ENCODE data around the gene SLC6A11.

DNA sequence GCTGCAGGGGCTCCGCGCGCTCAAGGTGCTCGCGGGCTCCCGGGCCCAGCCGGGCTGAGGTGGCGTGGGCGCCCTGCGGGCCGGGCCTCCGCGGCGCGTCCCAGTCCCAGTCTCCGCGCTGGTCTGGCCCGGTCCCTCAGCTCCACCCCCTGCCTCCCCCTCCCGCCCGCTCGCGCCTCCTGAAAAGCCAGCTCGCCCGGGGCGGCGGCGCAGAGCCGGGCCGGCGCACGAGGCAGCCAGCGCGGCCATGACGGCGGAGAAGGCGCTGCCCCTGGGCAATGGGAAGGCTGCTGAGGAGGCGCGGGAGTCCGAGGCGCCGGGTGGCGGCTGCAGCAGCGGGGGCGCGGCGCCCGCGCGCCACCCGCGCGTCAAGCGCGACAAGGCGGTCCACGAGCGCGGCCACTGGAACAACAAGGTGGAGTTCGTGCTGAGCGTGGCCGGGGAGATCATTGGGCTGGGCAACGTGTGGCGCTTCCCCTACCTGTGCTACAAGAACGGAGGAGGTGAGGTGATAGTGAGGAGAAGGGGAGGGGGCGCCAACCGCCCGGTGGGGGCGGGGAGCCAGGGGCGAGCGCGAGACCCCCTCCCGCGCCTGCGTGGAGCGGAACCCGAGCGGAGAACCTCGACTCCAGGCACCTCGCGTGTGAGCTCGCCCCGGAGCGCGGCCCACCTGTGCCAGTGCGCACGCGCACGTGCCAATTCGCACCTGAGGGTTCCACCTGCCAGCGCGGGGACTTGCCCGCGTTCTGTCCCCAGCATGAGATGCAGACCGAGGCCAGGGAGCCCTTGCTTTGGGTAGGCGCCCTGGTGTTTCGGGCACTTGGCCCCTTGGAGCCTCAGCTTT is at the start of gene SLC6A11:
- TF ChIP-seq RARB (CRISPR knock-in tag; IDR thresholded peaks at IDR 0.05), result no peak
- no peak for TF ChIP-seq RFX5 (IDR thresholded peaks at IDR 0.05)
- TF ChIP-seq CEBPB (IDR thresholded peaks at IDR 0.05), result no peak
- TF ChIP-seq CTCF (IDR thresholded peaks at IDR 0.05), result no peak
- TF ChIP-seq EHMT2 (IDR thresholded peaks at IDR 0.05; ENCODE audit: low read depth), result no peak
- no peak for TF ChIP-seq MAFK (IDR thresholded peaks at IDR 0.05; ENCODE audit: partially characterized antibody)
